ENCODE results near the gene TCEAL6. TPM values are rescaled to one million over a fixed set of nuclear protein-coding genes. Genes with fewer than 3 reads are reported as not detected.

The TCEAL6 gene
- not detected in 5 replicates for total RNA-seq (2022; extraction: Qiagen RNA extraction; ENCODE audit: low read depth)

DNA sequence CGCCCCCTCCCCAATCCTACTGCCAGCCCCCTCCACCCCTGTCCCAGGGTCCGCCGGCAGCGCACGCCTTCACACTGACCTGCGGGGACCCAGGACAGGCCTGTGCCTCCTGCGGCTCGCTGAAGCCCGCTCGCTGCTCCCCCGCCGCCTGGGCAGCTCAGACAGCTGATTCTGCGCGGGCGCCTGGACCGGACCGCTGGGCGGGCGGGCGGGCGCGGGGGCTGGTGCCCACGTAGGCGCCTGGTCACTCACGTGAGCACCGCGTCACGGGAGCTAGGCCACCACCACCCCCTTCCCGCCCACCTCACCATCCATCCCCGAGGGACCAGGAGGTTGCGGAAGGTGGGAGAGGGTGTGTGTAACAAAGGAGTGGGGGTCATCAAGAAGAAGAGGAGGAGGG lies at the start of gene TCEAL6:
Gene TCEAL6 (minus strand): TSS at position 208 of the 400 bp plus-strand sequence.

DNA sequence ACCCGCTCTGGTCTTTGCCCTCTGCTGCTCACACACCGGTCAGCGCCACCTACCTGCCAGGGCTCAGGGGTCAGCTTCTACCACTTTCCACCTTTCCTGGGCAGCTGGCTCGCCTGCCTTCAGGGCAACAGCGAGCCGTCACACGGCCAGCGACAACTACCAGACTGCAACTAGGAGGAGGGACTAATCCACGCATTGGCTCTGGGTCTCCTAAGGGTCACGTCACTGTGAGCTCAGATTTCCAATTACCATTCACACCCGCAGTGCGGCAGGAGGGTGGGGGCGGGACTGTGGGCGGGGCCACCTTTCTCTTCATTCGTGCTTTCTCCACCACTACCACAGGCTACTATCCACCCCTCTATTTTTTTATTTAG lies 13.5 kb upstream of the TCEAL6 start, which contains the start of gene BEX5:
Gene BEX5 (minus strand): TSS at position 172 of the 374 bp plus-strand sequence. CDS start 1,712 bp downstream, outside the sequence.

DNA sequence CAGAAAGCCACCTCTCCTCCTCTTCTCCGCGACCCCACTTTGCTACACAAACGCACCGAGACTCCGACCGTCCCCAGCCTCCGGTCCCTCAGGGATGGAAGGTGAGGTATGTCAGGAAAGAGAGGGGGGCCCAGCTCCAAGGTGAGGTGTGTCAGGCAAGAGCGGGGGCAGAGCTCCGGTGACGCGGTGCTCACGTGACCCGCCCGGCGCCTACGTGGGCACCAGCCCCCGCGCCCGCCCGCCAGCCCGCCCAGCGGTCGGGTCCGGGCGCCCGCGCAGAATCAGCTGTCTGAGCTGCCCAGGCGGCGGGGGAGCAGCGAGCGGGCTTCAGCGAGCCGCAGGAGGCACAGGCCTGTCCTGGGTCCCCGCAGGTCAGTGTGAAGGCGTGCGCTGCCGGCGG lies 16.8 kb downstream of the TCEAL6 start, which contains the start of gene TCEAL2:
Gene TCEAL2 (plus strand): TSS at position 244 of the 400 bp plus-strand sequence. CDS start 1,152 bp downstream, outside the sequence.

Other genes with a start within 250 kb of the TCEAL6 start
- 0.05 to 0.07 TPM (median 0.05 TPM) in 3 of 5 replicates, not detected in the others for gene ZMAT1, start 210.5 kb downstream of the TCEAL6 start, total RNA-seq (2022; extraction: Qiagen RNA extraction; ENCODE audit: low read depth)
- gene TCEAL2, start 16.8 kb downstream of the TCEAL6 start, total RNA-seq (2022; extraction: Qiagen RNA extraction; ENCODE audit: low read depth), result not detected in 5 replicates
- gene BEX5, start 13.5 kb upstream of the TCEAL6 start, total RNA-seq (2022; extraction: Qiagen RNA extraction; ENCODE audit: low read depth), result not detected in 5 replicates
- gene TCP11X1, start 72.8 kb upstream of the TCEAL6 start, total RNA-seq (2022; extraction: Qiagen RNA extraction; ENCODE audit: low read depth), result not detected in 5 replicates
- not detected in 5 replicates for gene NXF2, start 104.7 kb upstream of the TCEAL6 start, total RNA-seq (2022; extraction: Qiagen RNA extraction; ENCODE audit: low read depth)

Data from A549 treated with ZK216348 at 1 μM for 4 hours (cell line).